AG04450 (cell line): ENCODE measurements around the gene ARL2BP. TPM values are rescaled to one million over a fixed set of nuclear protein-coding genes. Genes with fewer than 3 reads are reported as not detected.

ENCODE experiments used
- CTCF ChIA-PET: fragments of 300-600, 350-600 bp; formaldehyde crosslinking; extraction: SDS; loops from one replicate; lab custom pipeline; 2022; ENCODE audit warnings: antibody characterized with exemption, inconsistent platforms; lab: Charles Lee
- POLR2A ChIA-PET: fragments of 350-600 bp; formaldehyde crosslinking; extraction: SDS; loops from one replicate; lab custom pipeline; 2021; ENCODE audit warnings: antibody characterized with exemption, inconsistent platforms; lab: Yijun Ruan, JAX
- DNase-seq: peaks from one replicate; pipeline ENCODE4 v3.0.0-alpha.2; 2011; ENCODE audit warnings: low read depth, low spot score
- H3K27ac ChIP-seq: one replicate; pipeline ENCODE4 v1.5.1; 2012; ENCODE audit warnings: low read depth, low read length, control low read depth
- H3K27me3 ChIP-seq: one replicate; pipeline ENCODE4 v1.6.0; 2012; ENCODE audit warnings: low read length; ENCODE audit not compliant: control insufficient read depth, insufficient read depth
- H3K4me3 ChIP-seq: 2 replicates; pipeline ENCODE4 v1.5.1; 2011; ENCODE audit warnings: mild to moderate bottlenecking, low read depth, low read length, control low read depth
- H3K9me3 ChIP-seq: 2 replicates; pipeline ENCODE4 v1.5.1; 2012; ENCODE audit warnings: low read length; ENCODE audit not compliant: control insufficient read depth, insufficient read depth
- CTCF ChIP-seq: IDR thresholded peaks from 2 replicates; pipeline ENCODE4 v1.5.1; 2011; ENCODE audit warnings: low read depth, low read length, control low read depth, inconsistent platforms
- polyA plus RNA-seq: library from polyadenylated mRNA; depleted of rRNA; stranded (reverse); fragments of >200 nt; gene quantifications from 2 replicates; pipeline ENCODE4 v1.2.3, GENCODE V29; 2011

Gene ARL2BP
- polyA plus RNA-seq, 1 experiment: 107 TPM

GRCh38 chr16:57256601-57257395 lies 11.7 kb downstream of the ARL2BP start:
- ChIA-PET CTCF (interaction anchor here (0.7 kb wide), 1 partner anchor 66 kb away, joined by 3 read pairs; no protein-coding TSS in a partner anchor), POLR2A (interaction anchor here (0.7 kb wide), 1 partner anchor 113 kb away, joined by 8 read pairs; no protein-coding TSS in a partner anchor)
- no peak for TF ChIP-seq CTCF
- Histone ChIP-seq H3K27ac (no peak overlapping the region), H3K27me3 (no peaks in the 10 kb centered on the region), H3K4me3 (no peak overlapping the region), H3K9me3 (no peaks in the 10 kb centered on the region; the same call in 1 of the 2 replicates)
- no peak for DNase-seq

DNA sequence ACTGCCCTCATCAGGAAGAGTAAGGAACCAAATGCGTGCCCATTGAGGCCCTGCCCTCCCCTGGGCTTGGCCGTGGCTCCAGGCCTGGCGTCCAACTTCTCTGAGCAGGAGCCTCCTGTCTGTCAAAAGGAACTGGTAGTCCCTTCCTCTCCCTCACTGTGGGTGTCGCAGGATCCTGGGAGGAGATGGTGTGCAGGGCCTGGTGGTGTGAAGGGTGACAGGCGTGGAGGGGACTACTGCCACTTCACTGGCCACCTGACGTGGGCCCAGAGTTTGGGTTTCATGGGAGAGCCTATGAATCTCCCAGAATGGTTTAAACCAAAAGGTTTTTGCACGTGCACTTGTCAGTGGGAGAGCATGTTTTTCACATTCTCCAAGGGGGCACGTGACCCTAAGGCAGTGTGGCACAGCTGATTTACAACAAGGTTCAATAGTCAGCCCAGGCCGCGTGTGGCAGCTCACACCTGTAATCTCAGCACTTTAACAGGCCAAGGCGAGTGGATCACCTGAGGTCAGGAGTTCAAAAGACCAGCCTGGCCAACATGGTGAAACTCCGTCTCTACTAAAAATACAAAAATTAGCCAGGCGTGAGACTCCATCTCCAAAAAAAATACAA lies 12.5 kb downstream of the ARL2BP start:
- no peak overlapping the region for H3K4me3 ChIP-seq
- H3K27ac ChIP-seq: no peak overlapping the region
- no peaks in the 10 kb centered on the region for H3K27me3 ChIP-seq
- POLR2A ChIA-PET: interaction anchor here (0.7 kb wide), 1 partner anchor 114 kb away, joined by 8 read pairs; no protein-coding TSS in a partner anchor
- DNase-seq: no peak
- no peaks in the 10 kb centered on the region; the same call in 1 of the 2 replicates for H3K9me3 ChIP-seq
- CTCF ChIA-PET: no interaction called here
- no peak for TF ChIP-seq CTCF

DNA sequence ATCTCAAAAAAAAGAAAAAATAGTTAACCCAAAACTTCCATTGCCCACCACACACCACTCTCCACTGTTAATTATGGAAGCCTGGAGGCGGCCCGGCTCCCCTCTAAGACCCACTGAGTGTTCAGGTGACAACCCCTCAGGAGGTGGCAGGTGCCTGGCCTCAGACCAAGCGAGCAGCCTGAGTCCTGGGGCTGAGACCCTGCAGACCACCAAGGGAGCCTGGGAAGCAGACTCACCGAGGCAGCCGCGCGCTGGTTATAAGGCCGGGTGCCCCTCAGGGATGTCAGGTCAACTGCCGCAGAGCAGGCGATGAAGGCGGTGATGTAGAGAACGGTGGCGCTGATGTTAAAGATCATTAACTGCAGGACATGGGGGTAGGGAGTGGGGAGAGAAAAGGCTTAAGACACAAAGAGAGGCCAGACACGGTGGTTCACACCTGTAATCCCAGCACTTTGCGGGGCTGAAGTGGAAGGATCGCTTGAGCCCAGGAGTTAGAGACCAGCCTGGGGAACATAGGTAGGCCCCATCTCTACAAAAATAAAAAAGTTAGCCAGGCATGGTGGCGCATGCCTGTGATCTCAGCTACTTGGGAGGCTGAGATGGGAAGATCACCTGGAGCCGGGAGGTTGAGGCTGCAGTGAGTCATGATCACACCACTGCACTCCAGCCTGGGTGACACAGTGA lies 13.3 kb downstream of the ARL2BP start:
- Histone ChIP-seq H3K4me3 (no peak overlapping the region), H3K27ac (no peak overlapping the region), H3K9me3 (no peaks in the 10 kb centered on the region; the same call in 1 of the 2 replicates), H3K27me3 (no peaks in the 10 kb centered on the region)
- DNase-seq: no peak
- CTCF ChIA-PET: interaction anchor here (1.5 kb wide), 1 partner anchor 158 kb away, joined by 3 read pairs; no protein-coding TSS in a partner anchor
- POLR2A ChIA-PET: no interaction called here
- no peak for TF ChIP-seq CTCF

- CTCF ChIA-PET: interaction anchor here (1.1 to 1.5 kb wide), 2 partner anchors 158 to 159 kb away, joined by 3 read pairs; no protein-coding TSS in a partner anchor
- POLR2A ChIA-PET: interaction anchor here (0.7 kb wide), 1 partner anchor 41 kb away, joined by 5 read pairs; no protein-coding TSS in a partner anchor
- H3K9me3 ChIP-seq: no peaks in the 10 kb centered on the region; the same call in 1 of the 2 replicates
- no peak overlapping the region for H3K27ac ChIP-seq
- H3K27me3 ChIP-seq: no peaks in the 10 kb centered on the region
- TF ChIP-seq CTCF: no peak
- no peak for DNase-seq
- no peak overlapping the region for H3K4me3 ChIP-seq
Measured at GRCh38 chr16:57258910-57259475, 13.9 kb downstream of the ARL2BP start.
